CD14-positive monocyte (primary cell): ENCODE measurements around the gene MCU. TPM values are rescaled to one million over a fixed set of nuclear protein-coding genes. Genes with fewer than 3 reads are reported as not detected.

Experiments used
- DNase-seq, 3 donors: peaks; one replicate each; pipeline ENCODE4 v3.0.0-alpha.2; 2011 to 2022
- H2AFZ ChIP-seq: 2 replicates; pipeline ENCODE4 v1.6.0; 2012; ENCODE audit warnings: mild to moderate bottlenecking, low read depth, low read length, inconsistent platforms; ENCODE audit not compliant: insufficient read depth, poor library complexity, severe bottlenecking
- H3K27ac ChIP-seq, 2 donors: 1 replicate in 1 of 2; 2 replicates in 1 of 2; pipeline ENCODE4 v1.5.1; 2012 to 2013; ENCODE audit warnings: low read length in 2 of 2, control low read depth in 1 of 2, inconsistent platforms in 1 of 2, low read depth in 1 of 2, mild to moderate bottlenecking in 1 of 2
- H3K27me3 ChIP-seq, 2 donors: one replicate each; pipeline versions ENCODE4 v1.6.0 to v1.6.1; 2011 to 2013; ENCODE audit warnings: low read length in 2 of 2; ENCODE audit not compliant: control insufficient read depth in 2 of 2, insufficient read depth in 2 of 2
- H3K36me3 ChIP-seq, 2 donors: replicated peaks in 1 of 2; 1 replicate in 1 of 2; 2 replicates in 1 of 2; pipeline versions ENCODE4 v1.5.1 to v1.6.1; 2012 to 2013; ENCODE audit warnings: low read length in 2 of 2, control low read depth in 1 of 2, inconsistent platforms in 1 of 2, mild to moderate bottlenecking in 1 of 2; ENCODE audit not compliant: insufficient read depth in 2 of 2, control insufficient read depth in 1 of 2
- H3K4me1 ChIP-seq, 2 donors: 1 replicate in 1 of 2; 2 replicates in 1 of 2; pipeline versions ENCODE4 v1.5.1 to v1.6.1; 2012 to 2013; ENCODE audit warnings: low read length in 2 of 2, control low read depth in 1 of 2, inconsistent platforms in 1 of 2, mild to moderate bottlenecking in 1 of 2, moderate library complexity in 1 of 2; ENCODE audit not compliant: insufficient read depth in 2 of 2, control insufficient read depth in 1 of 2
- H3K4me2 ChIP-seq: replicated peaks from 2 replicates; pipeline ENCODE3; 2012; ENCODE audit warnings: low read length, moderate library complexity, mild to moderate bottlenecking; ENCODE audit not compliant: poor library complexity, severe bottlenecking; ENCODE audit errors: extremely low read depth
- H3K4me3 ChIP-seq, 3 experiments: fragments of 200-600 bp in 1 of 3; sonication (generic) in 1 of 3; replicated peaks in 1 of 3; 1 replicate in 2 of 3; 2 replicates in 1 of 3; pipeline ENCODE4 v1.5.1; 2011 to 2013; ENCODE audit warnings: low read length in 3 of 3, mild to moderate bottlenecking in 3 of 3, control low read depth in 2 of 3, low read depth in 2 of 3, inconsistent platforms in 1 of 3, moderate library complexity in 1 of 3
- H3K79me2 ChIP-seq: 2 replicates; pipeline ENCODE4 v1.6.0; 2012; ENCODE audit warnings: mild to moderate bottlenecking, control low read depth, inconsistent platforms, low read length, moderate library complexity; ENCODE audit not compliant: insufficient read depth
- H3K9ac ChIP-seq: 2 replicates; pipeline ENCODE4 v1.6.0; 2017; ENCODE audit warnings: low read length, mild to moderate bottlenecking; ENCODE audit not compliant: insufficient read depth, poor library complexity, severe bottlenecking
- H3K9me3 ChIP-seq, 2 donors: replicated peaks in 1 of 2; 1 replicate in 1 of 2; 2 replicates in 1 of 2; pipeline versions ENCODE4 v1.5.1 to v1.6.1; 2012 to 2013; ENCODE audit warnings: low read length in 2 of 2, control low read depth in 1 of 2; ENCODE audit not compliant: control insufficient read depth in 1 of 2, insufficient read depth in 1 of 2
- H4K20me1 ChIP-seq: 2 replicates; pipeline ENCODE4 v1.6.0; 2012; ENCODE audit warnings: mild to moderate bottlenecking, low read length, control low read depth, moderate library complexity; ENCODE audit not compliant: insufficient read depth
- H3K27ac Mint-ChIP-seq, 7 donors: one replicate each; pipeline ENCODE4 v1.8.0; 2020; ENCODE audit warnings: mild to moderate bottlenecking in 7 of 7, mixed read lengths in 7 of 7, moderate library complexity in 6 of 7, inconsistent platforms in 2 of 7
- H3K27me3 Mint-ChIP-seq, 3 donors: one replicate each; pipeline ENCODE4 v1.8.0; 2021 to 2022; ENCODE audit warnings: low read depth in 3 of 3, mild to moderate bottlenecking in 3 of 3, mixed read lengths in 3 of 3, moderate library complexity in 3 of 3, inconsistent platforms in 1 of 3
- H3K36me3 Mint-ChIP-seq, 2 donors: one replicate each; pipeline ENCODE4 v1.8.0; 2020; ENCODE audit warnings: mixed read lengths in 2 of 2, inconsistent platforms in 1 of 2, mild to moderate bottlenecking in 1 of 2
- H3K4me1 Mint-ChIP-seq: one replicate; pipeline ENCODE4 v1.8.0; 2020; ENCODE audit warnings: mild to moderate bottlenecking, mixed read lengths
- H3K4me3 Mint-ChIP-seq, 2 donors: one replicate each; pipeline ENCODE4 v1.8.0; 2020; ENCODE audit warnings: mild to moderate bottlenecking in 2 of 2, mixed read lengths in 2 of 2, moderate library complexity in 1 of 2
- H3K9me3 Mint-ChIP-seq, 7 donors: one replicate each; pipeline ENCODE4 v1.8.0; 2020 to 2022; ENCODE audit warnings: mixed read lengths in 7 of 7, mild to moderate bottlenecking in 6 of 7, moderate library complexity in 6 of 7, inconsistent platforms in 2 of 7
- CTCF ChIP-seq: fragments of 200-600 bp; IDR thresholded peaks from one replicate; pipeline ENCODE4 v1.8.0; 2022; ENCODE audit warnings: antibody characterized with exemption, mild to moderate bottlenecking
- WGBS: methylation state at CpG from one replicate; pipeline ENCODE4 v1.1.5; 2013; ENCODE audit warnings: missing lambda C conversion rate; ENCODE audit not compliant: insufficient coverage; 5-methylcytosine and 5-hydroxymethylcytosine counted together
- intact Hi-C, 2 donors: fragments of 100-400 bp; cut with micrococcal nuclease; formaldehyde crosslinking; loops; one replicate each; pipeline versions ENCODE4 v1.15.0 to v1.15.1; 2023
- polyA minus RNA-seq: library from RNA; depleted of rRNA, polyadenylated mRNA; stranded (reverse); fragments of >200 nt; gene quantifications from 2 replicates; pipeline ENCODE4 v1.2.3, GENCODE V29; 2012
- polyA plus RNA-seq, 3 donors: library from polyadenylated mRNA; depleted of rRNA in 1 of 3; unstranded in 2 of 3; stranded (reverse) in 1 of 3; fragments of 300-500 nt in 2 of 3; fragments of >200 nt in 1 of 3; fragmentation: Illumina TruSeq in 2 of 3; gene quantifications; 1 replicate in 2 of 3; 2 replicates in 1 of 3; pipeline ENCODE4 v1.2.3, GENCODE V29; 2012 to 2021
- total RNA-seq, 12 experiments: library from RNA in 1 of 12; stranded (reverse) in 1 of 12; fragments of 120-200 nt in 1 of 12; gene quantifications; one replicate each; pipeline ENCODE4 v1.2.4 and lab custom pipeline; 2013 to 2026; ENCODE audit warnings: mixed read lengths in 6 of 12, inconsistent platforms in 1 of 12

The MCU gene
- 18.9 TPM for total RNA-seq (2013)
- 10 to 100 TPM; 11.7 to 23.1 (median 16.5) TPM for polyA plus RNA-seq
- 17.5 and 18.1 TPM in 2 replicates for polyA minus RNA-seq
- total RNA-seq (lab: John Stamatoyannopoulos, UW): 8.9 to 26.8 (median 19.0) reads per million in 11 experiments

DNA sequence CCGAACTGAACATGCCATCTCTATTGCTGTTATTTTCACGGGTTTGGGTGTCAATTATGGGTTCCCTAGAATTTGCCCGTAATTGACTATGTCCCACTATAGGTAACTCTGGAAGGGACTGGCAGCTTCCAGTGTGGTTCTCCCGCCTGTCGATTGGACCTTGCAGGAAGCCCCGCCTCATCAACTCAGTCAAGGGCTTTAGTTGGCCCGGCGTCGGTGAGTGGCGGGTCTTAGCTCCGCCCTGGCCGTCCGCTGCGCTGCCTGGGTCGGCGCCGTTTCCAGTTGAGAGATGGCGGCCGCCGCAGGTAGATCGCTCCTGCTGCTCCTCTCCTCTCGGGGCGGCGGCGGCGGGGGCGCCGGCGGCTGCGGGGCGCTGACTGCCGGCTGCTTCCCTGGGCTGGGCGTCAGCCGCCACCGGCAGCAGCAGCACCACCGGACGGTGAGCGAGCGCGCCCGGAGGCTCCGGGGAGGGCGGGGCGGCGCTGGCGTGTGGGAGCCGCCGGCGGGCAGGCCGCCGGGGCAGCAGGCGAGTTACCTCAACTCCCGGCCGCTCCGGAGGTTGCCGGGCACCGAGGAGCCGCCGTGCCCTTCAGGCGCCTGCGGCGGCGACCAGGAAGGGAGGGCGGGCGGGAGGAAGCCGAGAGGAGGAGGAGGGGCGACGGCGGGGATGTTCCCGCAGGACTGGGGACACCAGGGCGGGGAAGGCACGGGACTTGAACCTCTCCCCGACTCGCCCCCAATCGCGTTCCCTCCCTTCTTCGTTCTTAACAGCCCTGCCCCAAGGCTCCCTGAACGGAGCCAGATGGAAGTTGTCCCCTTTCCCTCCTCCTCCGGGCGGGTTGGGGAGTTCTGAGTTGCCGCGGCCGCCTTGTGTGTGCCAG, at the start of gene MCU:
MCU (plus strand) TSS at position 281 of the 881 bp plus-strand sequence; CDS start at position 290, 9 bp downstream.
- peaks cover 26% of the 10 kb centered on the region for H4K20me1 ChIP-seq
- peaks cover 48% of the 10 kb centered on the region for H3K79me2 ChIP-seq
- H3K4me1 ChIP-seq: peaks cover 43 to 46% of the 10 kb centered on the region in 2 donors
- H3K9ac ChIP-seq: peak within 1 kb of the TSS; percentile 71
- Mint-ChIP-seq H3K27me3 (peaks cover 0 to 1% (median 0%) of the 10 kb centered on the region in 3 donors), H3K4me1 (peaks cover 46% of the 10 kb centered on the region), H3K27ac (peak within 1 kb of the TSS in 5 of 7 donors; percentile 66 to 88 (median 81)), H3K36me3 (no peaks in the 10 kb centered on the region), H3K4me3 (peak within 1 kb of the TSS; percentile 84 to 96), H3K9me3 (peaks cover 0 to 2% (median 0%) of the 10 kb centered on the region in 7 donors)
- H3K4me2 ChIP-seq: peak within 1 kb of the TSS; percentile 93
- H2AFZ ChIP-seq: peak within 1 kb of the TSS; percentile 84
- TF ChIP-seq CTCF: no peak
- peak within 1 kb of the TSS; percentile 63 to 95 (median 83) for H3K4me3 ChIP-seq
- peak; percentile 85 to 92 (median 88) for DNase-seq
- H3K9me3 ChIP-seq: no peaks in the 10 kb centered on the region
- no peaks in the 10 kb centered on the region for H3K27me3 ChIP-seq
- WGBS: under 1% methylated on average over 65 of the region's 83 CpGs
- H3K36me3 ChIP-seq: no peaks in the 10 kb centered on the region
- peak within 1 kb of the TSS; percentile 71 to 72 for H3K27ac ChIP-seq
- intact Hi-C loops: loop anchor here (5.0 to 10.0 kb wide), 2 partner anchors 65 to 327 kb away; partner anchors contain the start of gene MICU1 (in 2 of the 2)

DNA sequence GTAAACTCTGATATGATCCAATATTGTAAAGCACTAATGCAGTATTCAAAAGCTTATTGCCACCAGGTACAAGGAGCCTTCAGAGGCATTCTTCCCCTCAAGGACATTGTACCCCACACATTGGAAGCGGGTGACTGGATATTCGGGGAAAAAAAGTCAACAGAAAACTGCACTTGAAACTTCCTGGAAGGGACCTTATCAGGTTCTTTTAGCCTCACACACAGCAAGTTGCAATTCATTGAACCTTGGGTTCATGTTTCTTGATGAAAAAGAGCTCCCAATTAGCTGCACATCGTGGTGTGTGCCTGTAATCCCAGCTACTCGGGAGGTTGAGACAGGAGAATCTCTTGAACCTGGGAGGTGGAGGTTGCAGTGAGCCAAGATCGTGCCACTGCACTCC, 49.6 kb upstream of the MCU start:
- peaks cover 0 to 1% of the 10 kb centered on the region in 2 donors for H3K36me3 Mint-ChIP-seq
- no peak overlapping the region for H3K27ac Mint-ChIP-seq
- 90% methylated on average over 2 of the region's 5 CpGs for WGBS

More for the DNA sequence above, 49.6 kb upstream of the MCU start:
- Histone ChIP-seq H3K4me3 (no peak overlapping the region), H3K27ac (no peak overlapping the region), H4K20me1 (no peaks in the 10 kb centered on the region), H3K79me2 (no peaks in the 10 kb centered on the region), H3K27me3 (no peaks in the 10 kb centered on the region), H3K4me2 (no peak overlapping the region), H3K9ac (no peak overlapping the region), H3K36me3 (no peaks in the 10 kb centered on the region), H3K4me1 (peaks cover 22 to 25% of the 10 kb centered on the region in 2 donors), H3K9me3 (no peaks in the 10 kb centered on the region), H2AFZ (no peak overlapping the region)
- no peak overlapping the region for H3K4me3 Mint-ChIP-seq
- TF ChIP-seq CTCF: no peak
- H3K27me3 Mint-ChIP-seq: peaks cover 0 to 4% (median 0%) of the 10 kb centered on the region in 3 donors
- intact Hi-C loops: no loop called here
- H3K9me3 Mint-ChIP-seq: peaks cover 0 to 3% (median 0%) of the 10 kb centered on the region in 7 donors
- DNase-seq: no peak
- H3K4me1 Mint-ChIP-seq: peaks cover 19% of the 10 kb centered on the region
